Measurements from ENCODE around the gene ADARB2.
A peak's percentile ranks its signal among the peaks of the same experiment; 100 is the strongest.

The ADARB2 gene

DNA sequence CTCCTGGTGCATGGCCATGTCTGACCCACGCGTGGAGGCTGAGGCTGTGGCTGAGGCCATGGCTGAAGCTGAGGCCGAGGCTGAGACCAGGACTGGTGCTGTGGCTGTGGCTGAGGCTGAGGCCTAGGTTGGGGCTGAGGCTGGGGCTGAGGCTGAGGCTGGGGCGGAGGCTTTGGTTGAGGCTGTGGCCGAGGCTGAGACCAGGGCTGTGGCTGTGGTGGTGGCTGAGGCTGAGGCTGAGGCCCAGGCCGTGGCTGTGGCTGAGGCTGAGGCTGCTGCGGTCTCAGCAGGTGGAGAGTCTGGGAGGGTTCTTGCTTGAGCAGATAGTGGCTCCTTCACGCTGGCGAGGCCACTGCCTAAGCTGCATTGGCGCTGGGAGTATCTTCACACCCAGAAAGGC, 604.7 kb downstream of the ADARB2 start:
- peak; percentile 55 for DNase-seq

- peak; percentile 28 for DNase-seq
Measured at GRCh38 chr10:1130995-1131790, 606.1 kb downstream of the ADARB2 start.

DNA sequence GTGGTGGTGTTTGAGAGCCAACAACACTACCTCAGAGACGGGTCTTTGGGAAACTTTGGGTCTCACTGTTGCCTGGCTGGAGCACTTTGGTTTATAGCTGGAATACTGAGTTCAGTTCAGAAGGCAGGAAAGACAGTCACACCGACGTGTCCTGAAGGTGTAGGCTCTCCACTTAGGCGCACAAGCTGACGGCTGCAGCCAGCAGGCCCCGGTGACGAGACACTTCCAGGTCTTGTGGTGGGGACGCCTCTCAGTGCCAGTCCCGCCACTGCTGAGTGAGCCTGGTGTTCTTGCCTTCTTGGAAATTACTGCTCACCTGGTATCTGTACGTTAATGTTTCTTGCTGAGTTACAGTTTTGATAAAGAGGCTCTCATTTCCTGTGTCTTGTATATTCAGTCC, 607.1 kb downstream of the ADARB2 start:
- peak; percentile 49 for DNase-seq

DNA sequence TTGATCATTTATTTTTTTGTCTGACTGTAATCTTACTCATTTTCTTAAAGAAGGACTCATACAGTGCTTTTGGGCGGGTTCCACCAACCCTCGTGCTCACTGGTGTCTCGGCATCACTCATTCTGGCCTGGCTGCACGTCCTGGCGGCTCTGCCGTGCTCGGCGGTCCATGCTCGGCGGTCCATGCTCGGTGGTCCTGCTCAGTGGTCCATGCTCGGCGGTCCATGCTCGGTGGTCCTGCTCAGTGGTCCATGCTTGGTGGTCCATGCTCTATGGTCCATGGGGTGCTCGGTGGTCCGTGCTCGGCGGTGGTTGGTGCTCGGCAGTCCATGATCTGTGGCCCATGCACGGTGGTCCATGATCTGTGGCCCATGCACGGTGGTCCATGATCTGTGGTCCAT, 608.7 kb downstream of the ADARB2 start:
- peak; percentile 9 for DNase-seq

DNA sequence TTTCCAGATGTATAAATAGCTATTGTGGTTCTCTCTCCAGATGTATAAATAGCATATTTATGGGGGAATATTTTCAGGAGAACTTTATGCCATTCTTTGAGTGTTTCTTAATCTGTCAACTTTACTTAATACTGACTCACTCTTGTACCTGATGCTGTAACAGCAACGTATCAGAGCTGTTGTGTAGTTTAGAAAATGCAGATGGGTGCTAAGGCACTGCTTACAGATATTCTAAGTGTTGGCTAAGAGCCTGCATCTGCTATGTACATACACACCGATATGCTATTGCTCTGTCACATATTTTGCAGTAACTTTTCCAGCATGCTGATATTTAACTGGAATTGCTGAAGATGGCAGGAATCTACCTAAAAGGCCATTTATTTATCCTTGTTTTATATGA, 609.2 kb downstream of the ADARB2 start:
- no peak for DNase-seq

DNA sequence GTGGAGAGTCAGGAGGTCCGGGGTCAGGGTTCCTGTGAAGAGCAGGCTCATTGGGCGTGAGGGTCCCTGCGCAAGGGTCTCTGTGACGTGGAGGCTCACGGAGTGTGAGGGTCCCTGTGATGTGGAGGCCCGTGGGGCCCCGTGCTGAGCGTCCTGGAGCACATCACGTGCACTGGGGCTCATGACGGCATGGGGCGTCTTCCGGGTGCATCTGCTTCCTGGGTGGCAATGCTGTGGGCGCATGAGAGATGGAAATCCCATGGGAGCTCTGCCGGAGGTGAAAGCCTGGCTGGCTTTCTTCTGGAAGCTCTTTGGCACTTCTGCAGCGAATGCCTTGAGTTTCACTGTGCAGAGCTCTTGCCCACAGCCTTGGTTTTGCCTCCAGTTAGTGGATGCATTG, 609.7 kb downstream of the ADARB2 start:
- peak; percentile 9 for DNase-seq

All from activated CD8-positive, alpha-beta memory T cell treated with anti-CD3 and anti-CD28 coated beads for 24 hours (primary cell).